D721Med (cell line): ENCODE measurements around the gene HIRA.

Source experiments
- DNase-seq: peaks from one replicate; pipeline ENCODE4 v3.0.0; 2011; ENCODE audit warnings: low spot score; ENCODE audit not compliant: insufficient read length
- FAIRE-seq: peaks from 2 replicates; lab custom pipeline; 2011; peaks lifted over from hg19 to GRCh38; lab: Jason Lieb, UNC
- TF ChIP-seq, protein P1 (sequence below): IDR thresholded peaks from 2 replicates; pipeline ENCODE4 v1.5.1; 2012; ENCODE audit warnings: mild to moderate bottlenecking, control low read depth; ENCODE audit not compliant: insufficient read depth; ENCODE audit errors: missing control alignments

The HIRA gene

DNA sequence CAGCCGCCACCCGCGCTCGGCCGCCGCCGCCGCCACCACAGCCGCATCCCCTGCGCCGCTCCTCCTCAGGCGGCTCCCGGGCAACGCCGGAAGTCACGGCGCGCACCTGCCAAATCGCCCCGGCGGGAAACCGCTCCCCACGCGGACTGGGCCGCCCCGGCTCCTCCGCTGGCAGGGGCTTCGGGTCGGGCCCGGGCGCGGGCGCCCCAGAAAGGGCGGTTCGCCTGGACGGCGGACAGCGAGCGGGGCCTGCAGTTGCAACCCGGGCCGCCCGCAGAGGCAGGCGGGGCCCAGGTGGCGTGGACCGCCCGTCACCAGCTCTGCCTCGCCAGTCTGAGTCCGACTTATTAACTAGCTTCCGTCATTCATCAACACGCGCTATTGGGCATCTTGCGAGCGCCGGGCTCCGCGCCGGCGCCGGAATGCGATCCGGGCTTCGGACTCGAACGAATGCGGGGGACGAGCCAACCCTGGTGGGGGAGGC lies at the start of gene HIRA:
TSS of gene HIRA (minus strand) at position 85 of the 484 bp plus-strand sequence. CDS start 257 bp downstream, outside the sequence.
- peak; percentile 57 for DNase-seq
- FAIRE-seq = no peak
- TF ChIP-seq, protein P1, sequence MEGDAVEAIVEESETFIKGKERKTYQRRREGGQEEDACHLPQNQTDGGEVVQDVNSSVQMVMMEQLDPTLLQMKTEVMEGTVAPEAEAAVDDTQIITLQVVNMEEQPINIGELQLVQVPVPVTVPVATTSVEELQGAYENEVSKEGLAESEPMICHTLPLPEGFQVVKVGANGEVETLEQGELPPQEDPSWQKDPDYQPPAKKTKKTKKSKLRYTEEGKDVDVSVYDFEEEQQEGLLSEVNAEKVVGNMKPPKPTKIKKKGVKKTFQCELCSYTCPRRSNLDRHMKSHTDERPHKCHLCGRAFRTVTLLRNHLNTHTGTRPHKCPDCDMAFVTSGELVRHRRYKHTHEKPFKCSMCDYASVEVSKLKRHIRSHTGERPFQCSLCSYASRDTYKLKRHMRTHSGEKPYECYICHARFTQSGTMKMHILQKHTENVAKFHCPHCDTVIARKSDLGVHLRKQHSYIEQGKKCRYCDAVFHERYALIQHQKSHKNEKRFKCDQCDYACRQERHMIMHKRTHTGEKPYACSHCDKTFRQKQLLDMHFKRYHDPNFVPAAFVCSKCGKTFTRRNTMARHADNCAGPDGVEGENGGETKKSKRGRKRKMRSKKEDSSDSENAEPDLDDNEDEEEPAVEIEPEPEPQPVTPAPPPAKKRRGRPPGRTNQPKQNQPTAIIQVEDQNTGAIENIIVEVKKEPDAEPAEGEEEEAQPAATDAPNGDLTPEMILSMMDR = no peak

GRCh38 chr22:19480789-19481188 lies 49.3 kb upstream of the HIRA start:
- no peak for FAIRE-seq
- DNase-seq = no peak
- TF ChIP-seq, protein P1 = no peak

DNA sequence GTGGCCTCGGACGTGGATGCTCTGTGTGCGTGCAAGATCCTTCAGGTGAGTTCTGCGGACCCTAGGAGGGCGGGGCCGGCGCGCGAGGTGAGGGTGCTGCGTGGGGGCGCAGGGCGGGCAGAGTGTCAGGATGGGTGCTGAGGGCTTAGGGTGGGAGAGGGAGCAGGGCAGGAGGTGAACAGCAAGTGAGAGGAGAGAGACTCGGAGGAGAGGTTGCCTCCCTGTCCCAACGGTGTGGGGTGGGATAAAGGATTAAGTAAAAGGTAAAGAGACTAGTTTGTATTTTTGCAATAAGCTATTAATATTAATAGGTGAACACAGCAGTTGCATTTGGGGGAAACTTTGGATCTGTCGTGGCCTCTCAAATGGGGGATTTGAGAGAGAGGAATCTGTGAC lies 48.6 kb upstream of the HIRA start:
- no peak for FAIRE-seq

DNA sequence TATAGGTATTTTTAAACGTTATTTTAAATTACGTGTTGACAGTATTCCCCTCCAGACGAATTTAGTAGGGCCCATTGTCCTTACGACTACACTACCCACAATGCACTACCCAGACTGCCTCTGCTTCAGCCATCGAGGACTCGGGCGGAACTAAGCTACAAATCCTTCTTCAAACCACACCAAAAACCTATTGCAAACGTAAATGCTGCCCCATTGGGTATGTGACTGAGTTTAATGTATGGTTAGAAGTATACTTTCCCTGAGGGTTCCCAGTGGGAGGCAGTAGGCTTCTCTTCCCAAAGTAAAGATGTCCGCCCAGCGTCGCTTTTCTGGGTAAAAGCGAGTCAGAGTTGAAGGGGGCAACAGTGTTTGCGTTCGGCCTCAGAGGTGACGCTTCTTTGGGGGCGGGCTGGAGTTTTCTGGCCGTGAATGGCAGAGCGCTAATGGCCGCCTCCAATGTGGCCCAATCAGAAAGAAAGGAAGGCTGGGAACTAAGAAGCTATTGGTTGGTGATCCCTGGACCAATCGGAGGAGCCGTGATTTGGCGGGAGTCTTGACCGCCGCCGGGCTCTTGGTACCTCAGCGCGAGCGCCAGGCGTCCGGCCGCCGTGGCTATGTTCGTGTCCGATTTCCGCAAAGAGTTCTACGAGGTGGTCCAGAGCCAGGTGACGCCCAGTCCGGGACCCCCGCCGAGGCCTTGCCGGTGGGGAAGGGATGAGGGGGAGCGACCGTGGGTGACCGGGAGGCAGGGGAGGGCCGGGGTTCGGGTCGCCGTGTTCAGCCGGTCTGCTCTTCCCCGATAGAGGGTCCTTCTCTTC lies 48.0 kb upstream of the HIRA start, which contains the start of gene CDC45:
TSS of gene CDC45 (plus strand) at position 566 of the 818 bp plus-strand sequence. CDS start at position 615, 49 bp downstream.
- DNase-seq (peak; percentile 93), FAIRE-seq (peak; percentile 58)
- TF ChIP-seq, protein P1 = no peak

More for the DNA sequence above, 48.6 kb upstream of the HIRA start:
- TF ChIP-seq, protein P1 = no peak
- no peak for DNase-seq

DNA sequence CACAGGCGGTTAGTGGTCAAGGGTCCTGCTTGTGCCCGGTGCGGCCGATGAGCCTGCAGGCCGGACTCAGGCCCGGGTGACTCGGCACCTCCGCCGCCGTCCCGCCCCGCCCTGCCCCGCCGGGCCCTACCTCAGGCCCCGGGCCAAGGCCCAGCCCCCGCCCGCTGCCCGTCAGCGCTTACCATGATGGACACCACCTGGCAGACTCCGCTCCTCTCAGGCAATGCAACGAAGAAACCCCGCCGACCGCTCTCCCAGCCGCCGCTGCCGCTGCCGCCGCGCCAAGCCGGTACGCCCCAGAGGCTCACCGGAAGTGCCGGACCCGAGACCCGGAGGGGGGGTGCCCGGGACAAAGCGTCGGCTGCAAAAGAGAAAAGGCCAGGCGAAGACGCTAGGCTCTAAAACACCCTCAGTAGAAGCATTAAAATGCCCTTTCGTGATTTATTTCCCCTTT lies 47.4 kb upstream of the HIRA start, which contains the start of gene UFD1:
TSS of gene UFD1 (minus strand) at position 293 of the 454 bp plus-strand sequence. CDS start at position 185, 108 bp downstream.
- peak; percentile 45 for DNase-seq
- TF ChIP-seq, protein P1 = no peak
- FAIRE-seq = no peak

GRCh38 chr22:19478045-19478900 lies 46.7 kb upstream of the HIRA start:
- TF ChIP-seq, protein P1 = no peak
- no peak for FAIRE-seq
- no peak for DNase-seq
